Neutrophil (primary cell): ENCODE results near the gene TFAP2A.

ENCODE experiments used
- H3K27ac ChIP-seq: fragments of 200-600 bp; sonication (generic); 2 replicates; pipeline ENCODE4 v1.5.1; 2016; ENCODE audit warnings: mild to moderate bottlenecking, moderate library complexity
- H3K27me3 ChIP-seq: fragments of 200-600 bp; sonication (generic); 2 replicates; pipeline ENCODE4 v1.6.0; 2016; ENCODE audit warnings: mild to moderate bottlenecking
- H3K36me3 ChIP-seq: fragments of 200-600 bp; sonication (generic); 2 replicates; pipeline ENCODE4 v1.5.1; 2017
- H3K4me1 ChIP-seq, 2 experiments: fragments of 200-600 bp in 1 of 2; sonication (generic) in 1 of 2; 1 replicate in 1 of 2; 2 replicates in 1 of 2; pipeline versions ENCODE4 v1.5.1 to v1.6.1; 2013 to 2016; ENCODE audit warnings: low read depth in 1 of 2, low read length in 1 of 2, mild to moderate bottlenecking in 1 of 2, moderate library complexity in 1 of 2; ENCODE audit not compliant: control insufficient read depth in 1 of 2, insufficient read depth in 1 of 2
- H3K4me3 ChIP-seq, 2 experiments: fragments of 200-600 bp in 1 of 2; sonication (generic) in 1 of 2; 1 replicate in 1 of 2; 2 replicates in 1 of 2; pipeline ENCODE4 v1.5.1; 2013 to 2016; ENCODE audit warnings: low read depth in 1 of 2, low read length in 1 of 2, mild to moderate bottlenecking in 1 of 2, moderate library complexity in 1 of 2
- H3K9me3 ChIP-seq: fragments of 200-600 bp; sonication (generic); 2 replicates; pipeline ENCODE4 v1.5.1; 2016
- TF ChIP-seq, protein P1 (sequence below): fragments of 200-600 bp; sonication (generic); IDR thresholded peaks from 2 replicates; pipeline ENCODE4 v1.5.1; 2016; ENCODE audit warnings: antibody characterized with exemption

TFAP2A gene

DNA sequence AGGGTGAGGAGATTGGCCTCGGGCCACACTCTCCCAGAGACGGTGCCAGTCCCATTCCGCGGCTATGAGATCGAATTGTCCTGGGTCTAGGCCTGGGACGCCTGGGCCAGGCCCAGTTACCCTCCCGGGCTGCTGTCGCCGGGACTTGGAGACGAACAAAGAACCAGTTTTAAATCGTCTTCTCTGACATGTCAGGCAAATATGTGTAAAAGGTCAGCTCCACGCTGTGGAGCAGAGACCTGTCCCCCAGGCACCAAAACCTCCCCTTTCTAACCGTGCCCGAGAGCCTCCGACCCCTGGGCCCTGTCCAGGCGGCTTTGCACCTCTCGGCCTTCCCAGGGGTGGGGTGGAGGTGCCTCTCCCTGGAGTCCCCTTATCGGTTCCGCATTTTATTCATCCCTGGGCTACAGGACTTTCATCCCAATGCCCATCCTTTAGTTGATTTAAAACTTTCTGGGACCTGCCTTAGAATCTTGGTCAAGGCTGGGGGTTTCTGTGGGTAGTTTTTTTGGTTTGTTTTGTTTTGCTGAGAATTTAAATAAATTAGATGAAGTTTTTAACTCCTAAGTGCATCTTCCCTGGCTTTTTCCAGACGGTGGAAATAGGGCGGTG is 5.8 kb upstream of the TFAP2A start:
- H3K27ac ChIP-seq, result no peak overlapping the region
- TF ChIP-seq, protein P1, sequence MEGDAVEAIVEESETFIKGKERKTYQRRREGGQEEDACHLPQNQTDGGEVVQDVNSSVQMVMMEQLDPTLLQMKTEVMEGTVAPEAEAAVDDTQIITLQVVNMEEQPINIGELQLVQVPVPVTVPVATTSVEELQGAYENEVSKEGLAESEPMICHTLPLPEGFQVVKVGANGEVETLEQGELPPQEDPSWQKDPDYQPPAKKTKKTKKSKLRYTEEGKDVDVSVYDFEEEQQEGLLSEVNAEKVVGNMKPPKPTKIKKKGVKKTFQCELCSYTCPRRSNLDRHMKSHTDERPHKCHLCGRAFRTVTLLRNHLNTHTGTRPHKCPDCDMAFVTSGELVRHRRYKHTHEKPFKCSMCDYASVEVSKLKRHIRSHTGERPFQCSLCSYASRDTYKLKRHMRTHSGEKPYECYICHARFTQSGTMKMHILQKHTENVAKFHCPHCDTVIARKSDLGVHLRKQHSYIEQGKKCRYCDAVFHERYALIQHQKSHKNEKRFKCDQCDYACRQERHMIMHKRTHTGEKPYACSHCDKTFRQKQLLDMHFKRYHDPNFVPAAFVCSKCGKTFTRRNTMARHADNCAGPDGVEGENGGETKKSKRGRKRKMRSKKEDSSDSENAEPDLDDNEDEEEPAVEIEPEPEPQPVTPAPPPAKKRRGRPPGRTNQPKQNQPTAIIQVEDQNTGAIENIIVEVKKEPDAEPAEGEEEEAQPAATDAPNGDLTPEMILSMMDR, result no peak
- no peaks in the 10 kb centered on the region for H3K36me3 ChIP-seq
- H3K4me3 ChIP-seq, result no peak overlapping the region
- peaks cover 100% of the 10 kb centered on the region for H3K27me3 ChIP-seq
- H3K4me1 ChIP-seq, result peaks cover 4 to 11% of the 10 kb centered on the region in 2 experiments
- H3K9me3 ChIP-seq, result peaks cover 2% of the 10 kb centered on the region

DNA sequence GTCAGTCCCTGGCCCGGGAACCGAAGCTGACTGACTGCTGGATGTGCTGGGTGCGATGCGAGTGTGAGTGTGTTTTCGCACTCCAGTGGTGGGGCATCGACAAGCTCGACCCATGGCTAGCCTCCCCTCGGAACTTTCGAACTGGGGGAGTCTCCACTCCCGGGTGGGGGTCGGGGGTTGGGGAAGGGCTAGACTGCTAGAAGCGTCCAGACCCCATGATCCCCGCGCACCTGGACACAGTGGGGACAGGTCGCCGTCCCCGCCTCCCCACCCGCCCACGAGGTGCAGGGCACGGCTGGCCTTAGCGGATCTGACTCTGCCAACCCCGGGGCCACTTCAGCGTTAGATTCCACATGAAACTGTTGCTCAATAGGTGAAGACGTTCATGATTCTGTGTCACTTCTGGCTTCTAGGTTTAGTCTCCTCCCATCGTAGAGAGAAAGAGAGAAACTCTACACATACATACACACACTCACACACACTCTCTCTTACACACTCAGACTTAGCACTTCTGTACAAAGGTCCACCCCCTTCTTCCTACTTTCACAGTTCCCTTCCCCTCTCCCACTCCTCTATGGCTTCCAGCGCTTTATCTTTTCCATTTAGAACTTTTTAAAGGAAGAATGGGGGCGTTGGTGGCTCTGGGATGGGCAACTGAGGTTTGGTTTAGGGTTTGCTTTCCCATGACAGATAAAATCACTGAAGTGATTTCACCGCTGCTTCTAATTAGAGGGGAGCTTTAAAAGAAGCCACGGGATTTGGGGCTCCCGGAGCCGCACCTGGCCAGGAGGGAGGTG is 5.1 kb upstream of the TFAP2A start:
- TF ChIP-seq, protein P1, result no peak
- no peak overlapping the region for H3K4me3 ChIP-seq
- peaks cover 100% of the 10 kb centered on the region for H3K27me3 ChIP-seq

DNA sequence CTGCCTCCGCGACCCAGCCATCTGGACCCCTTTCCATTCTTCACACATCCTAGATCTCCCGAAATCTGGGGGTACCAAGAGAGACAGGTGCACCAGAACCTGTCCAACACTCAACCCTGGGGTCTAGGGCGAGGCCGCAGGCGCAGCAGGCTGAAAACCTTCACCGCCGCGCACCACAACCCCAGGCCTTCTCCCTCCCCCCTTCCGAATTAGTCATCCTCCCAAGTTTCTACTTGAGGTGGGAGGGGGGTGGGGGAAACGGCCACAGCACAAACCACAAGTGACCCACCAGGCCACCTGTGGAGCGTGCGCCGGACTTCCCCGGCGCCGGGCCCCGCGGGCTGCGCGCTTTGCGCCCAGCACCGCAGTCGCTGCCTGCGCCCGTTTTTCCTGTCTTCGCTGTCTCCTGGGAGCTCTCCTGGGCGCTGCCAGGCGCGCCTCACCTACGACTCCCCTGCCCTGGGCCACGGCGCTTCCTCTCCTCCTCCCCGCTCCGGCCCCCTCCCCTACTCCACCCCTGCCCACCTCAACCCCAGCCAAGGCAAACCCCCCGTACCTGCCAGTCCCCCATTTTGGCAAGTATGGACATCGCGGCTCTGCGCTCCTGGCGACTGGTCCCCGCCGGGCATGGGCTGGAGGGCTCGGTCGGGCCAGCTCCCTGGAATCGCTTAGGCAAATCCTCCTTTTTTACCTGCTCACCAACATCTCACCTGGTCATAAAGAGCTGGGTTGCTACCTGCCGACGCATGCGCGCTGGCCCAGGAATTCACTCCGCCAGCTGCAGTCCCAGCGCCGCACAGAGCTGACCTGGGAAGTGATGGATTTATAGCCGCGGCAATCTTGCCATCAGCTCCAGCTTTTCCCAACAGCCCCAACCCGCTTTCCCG is 4.2 kb upstream of the TFAP2A start:
- Histone ChIP-seq H3K4me3 (no peak overlapping the region), H3K27me3 (peaks cover 100% of the 10 kb centered on the region), H3K36me3 (no peaks in the 10 kb centered on the region), H3K9me3 (peaks cover 8% of the 10 kb centered on the region), H3K27ac (no peak overlapping the region), H3K4me1 (peaks cover 11 to 18% of the 10 kb centered on the region in 2 experiments)
- TF ChIP-seq, protein P1, result no peak

More for the DNA sequence above, 5.1 kb upstream of the TFAP2A start:
- H3K36me3 ChIP-seq, result no peaks in the 10 kb centered on the region
- H3K4me1 ChIP-seq, result peaks cover 8 to 10% of the 10 kb centered on the region in 2 experiments
- no peak overlapping the region for H3K27ac ChIP-seq
- peaks cover 8% of the 10 kb centered on the region for H3K9me3 ChIP-seq

DNA sequence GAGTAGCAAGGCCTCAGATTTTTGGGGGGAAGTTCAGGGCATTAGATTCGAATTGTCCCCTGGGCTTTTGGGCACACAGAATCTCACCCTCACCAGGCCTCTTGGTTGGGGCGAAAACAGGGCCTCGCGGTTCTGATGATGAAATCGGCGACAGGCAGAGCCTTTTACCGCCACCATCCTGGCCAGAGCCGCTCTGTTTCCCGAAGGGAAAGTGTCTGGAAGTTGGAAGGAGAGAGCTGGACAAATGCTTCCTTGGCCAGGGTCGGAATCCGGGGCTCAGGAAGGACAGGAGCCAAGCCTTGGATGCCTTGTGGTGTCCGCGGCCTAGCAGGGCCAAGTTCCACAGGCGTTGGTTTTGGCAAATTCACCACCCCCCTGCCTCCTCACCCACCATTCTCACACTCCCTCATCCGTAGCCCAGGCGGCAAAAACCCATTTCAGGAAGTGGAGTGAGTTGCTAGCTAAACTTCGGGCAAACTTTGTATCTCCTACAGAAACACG is 3.5 kb upstream of the TFAP2A start:
- H3K36me3 ChIP-seq, result no peaks in the 10 kb centered on the region
- no peak overlapping the region for H3K4me3 ChIP-seq
- TF ChIP-seq, protein P1, result no peak
- no peak overlapping the region for H3K27ac ChIP-seq
- H3K4me1 ChIP-seq, result peaks cover 16 to 25% of the 10 kb centered on the region in 2 experiments
- H3K9me3 ChIP-seq, result peaks cover 8% of the 10 kb centered on the region
- peaks cover 100% of the 10 kb centered on the region for H3K27me3 ChIP-seq

DNA sequence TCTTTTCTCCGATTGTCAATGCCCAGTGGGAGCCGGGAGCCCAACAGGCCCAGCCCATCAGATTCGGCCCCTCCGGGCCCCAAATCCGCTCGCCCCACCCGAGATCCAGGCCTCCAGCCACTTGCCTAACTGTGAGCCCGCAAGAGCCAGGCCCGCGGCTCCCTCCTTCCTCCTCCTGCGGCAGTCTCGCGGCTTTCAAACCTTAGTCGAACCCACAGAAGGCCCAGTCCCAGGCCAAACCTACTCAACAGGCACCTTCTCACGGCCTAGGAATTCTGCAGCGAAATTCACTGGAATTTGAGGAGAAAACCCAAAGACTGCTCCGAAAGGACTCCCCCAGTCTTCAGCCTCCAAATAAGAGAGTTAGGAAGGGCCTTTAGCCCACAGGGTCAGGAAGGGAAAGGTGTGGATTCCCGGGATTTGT is 2.8 kb upstream of the TFAP2A start:
- no peak overlapping the region for H3K27ac ChIP-seq
- H3K36me3 ChIP-seq, result no peaks in the 10 kb centered on the region
- H3K4me1 ChIP-seq, result peaks cover 22 to 32% of the 10 kb centered on the region in 2 experiments
- H3K27me3 ChIP-seq, result peaks cover 100% of the 10 kb centered on the region
- peaks cover 8% of the 10 kb centered on the region for H3K9me3 ChIP-seq
- no peak overlapping the region for H3K4me3 ChIP-seq
- TF ChIP-seq, protein P1, result no peak
